ENCODE data around the gene BTBD6.

Gene BTBD6

DNA sequence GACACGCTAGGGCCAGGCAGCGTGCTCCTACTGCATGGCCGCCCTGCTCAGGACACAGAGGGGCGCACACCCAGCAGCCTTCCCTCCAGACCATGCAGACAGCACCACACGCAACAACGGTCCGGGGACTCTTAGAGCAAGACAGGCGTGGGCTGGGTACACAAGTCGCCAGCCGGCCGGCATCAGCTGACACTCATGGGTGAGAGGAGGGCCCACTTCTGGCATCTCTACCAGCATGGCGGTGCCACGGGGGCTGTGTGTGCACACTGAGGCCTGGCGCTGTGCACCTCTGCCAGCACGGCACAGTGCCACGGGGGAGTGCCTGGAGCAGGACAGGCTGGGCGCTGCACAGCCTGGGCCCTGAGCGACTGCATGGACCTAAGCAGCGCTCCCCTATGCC is 6.7 kb upstream of the BTBD6 start:
- no peak for ATAC-seq
- TF ChIP-seq TSHZ2 (CRISPR knock-in tag; IDR thresholded peaks at IDR 0.05) (no peak), CSDC2 (CRISPR knock-in tag; IDR thresholded peaks at IDR 0.05) (no peak), TCF4 (CRISPR knock-in tag; IDR thresholded peaks at IDR 0.05; ENCODE audit: borderline replicate concordance) (no peak), GLIS3 (CRISPR knock-in tag; IDR thresholded peaks at IDR 0.05) (no peak), CSRNP3 (CRISPR knock-in tag; IDR thresholded peaks at IDR 0.05) (no peak), RARB (CRISPR knock-in tag; IDR thresholded peaks at IDR 0.05) (no peak), ZNF70 (CRISPR knock-in tag; IDR thresholded peaks at IDR 0.05) (no peak), BACH2 (CRISPR knock-in tag; IDR thresholded peaks at IDR 0.05; ENCODE audit: borderline replicate concordance) (no peak), ZNF565 (CRISPR knock-in tag; conservative IDR thresholded peaks at IDR 0.05; ENCODE audit: low read depth) (no peak), PPARA (CRISPR knock-in tag; IDR thresholded peaks at IDR 0.05; ENCODE audit: borderline replicate concordance) (no peak), ZC3H10 (CRISPR knock-in tag; IDR thresholded peaks at IDR 0.05) (no peak)
- TF ChIP-seq, protein P1, sequence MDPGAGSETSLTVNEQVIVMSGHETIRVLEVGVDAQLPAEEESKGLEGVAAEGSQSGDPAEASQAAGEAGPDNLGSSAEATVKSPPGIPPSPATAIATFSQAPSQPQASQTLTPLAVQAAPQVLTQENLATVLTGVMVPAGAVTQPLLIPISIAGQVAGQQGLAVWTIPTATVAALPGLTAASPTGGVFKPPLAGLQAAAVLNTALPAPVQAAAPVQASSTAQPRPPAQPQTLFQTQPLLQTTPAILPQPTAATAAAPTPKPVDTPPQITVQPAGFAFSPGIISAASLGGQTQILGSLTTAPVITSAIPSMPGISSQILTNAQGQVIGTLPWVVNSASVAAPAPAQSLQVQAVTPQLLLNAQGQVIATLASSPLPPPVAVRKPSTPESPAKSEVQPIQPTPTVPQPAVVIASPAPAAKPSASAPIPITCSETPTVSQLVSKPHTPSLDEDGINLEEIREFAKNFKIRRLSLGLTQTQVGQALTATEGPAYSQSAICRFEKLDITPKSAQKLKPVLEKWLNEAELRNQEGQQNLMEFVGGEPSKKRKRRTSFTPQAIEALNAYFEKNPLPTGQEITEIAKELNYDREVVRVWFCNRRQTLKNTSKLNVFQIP (CRISPR knock-in tag; IDR thresholded peaks at IDR 0.05; ENCODE audit: borderline replicate concordance, low read depth): no peak
- TF ChIP-seq, protein P2, sequence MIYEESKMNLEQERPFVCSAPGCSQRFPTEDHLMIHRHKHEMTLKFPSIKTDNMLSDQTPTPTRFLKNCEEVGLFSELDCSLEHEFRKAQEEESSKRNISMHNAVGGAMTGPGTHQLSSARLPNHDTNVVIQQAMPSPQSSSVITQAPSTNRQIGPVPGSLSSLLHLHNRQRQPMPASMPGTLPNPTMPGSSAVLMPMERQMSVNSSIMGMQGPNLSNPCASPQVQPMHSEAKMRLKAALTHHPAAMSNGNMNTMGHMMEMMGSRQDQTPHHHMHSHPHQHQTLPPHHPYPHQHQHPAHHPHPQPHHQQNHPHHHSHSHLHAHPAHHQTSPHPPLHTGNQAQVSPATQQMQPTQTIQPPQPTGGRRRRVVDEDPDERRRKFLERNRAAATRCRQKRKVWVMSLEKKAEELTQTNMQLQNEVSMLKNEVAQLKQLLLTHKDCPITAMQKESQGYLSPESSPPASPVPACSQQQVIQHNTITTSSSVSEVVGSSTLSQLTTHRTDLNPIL (CRISPR knock-in tag; IDR thresholded peaks at IDR 0.05; ENCODE audit: low read depth): no peak
- TF ChIP-seq, protein P3, sequence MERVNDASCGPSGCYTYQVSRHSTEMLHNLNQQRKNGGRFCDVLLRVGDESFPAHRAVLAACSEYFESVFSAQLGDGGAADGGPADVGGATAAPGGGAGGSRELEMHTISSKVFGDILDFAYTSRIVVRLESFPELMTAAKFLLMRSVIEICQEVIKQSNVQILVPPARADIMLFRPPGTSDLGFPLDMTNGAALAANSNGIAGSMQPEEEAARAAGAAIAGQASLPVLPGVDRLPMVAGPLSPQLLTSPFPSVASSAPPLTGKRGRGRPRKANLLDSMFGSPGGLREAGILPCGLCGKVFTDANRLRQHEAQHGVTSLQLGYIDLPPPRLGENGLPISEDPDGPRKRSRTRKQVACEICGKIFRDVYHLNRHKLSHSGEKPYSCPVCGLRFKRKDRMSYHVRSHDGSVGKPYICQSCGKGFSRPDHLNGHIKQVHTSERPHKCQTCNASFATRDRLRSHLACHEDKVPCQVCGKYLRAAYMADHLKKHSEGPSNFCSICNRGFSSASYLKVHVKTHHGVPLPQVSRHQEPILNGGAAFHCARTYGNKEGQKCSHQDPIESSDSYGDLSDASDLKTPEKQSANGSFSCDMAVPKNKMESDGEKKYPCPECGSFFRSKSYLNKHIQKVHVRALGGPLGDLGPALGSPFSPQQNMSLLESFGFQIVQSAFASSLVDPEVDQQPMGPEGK (CRISPR knock-in tag; IDR thresholded peaks at IDR 0.05; ENCODE audit: borderline replicate concordance): no peak

- TF ChIP-seq GLIS3 (CRISPR knock-in tag; IDR thresholded peaks at IDR 0.05): no peak
- no peak for TF ChIP-seq ZNF70 (CRISPR knock-in tag; IDR thresholded peaks at IDR 0.05)
- no peak for TF ChIP-seq ISL1 (CRISPR knock-in tag; IDR thresholded peaks at IDR 0.05)
- TF ChIP-seq, protein P2 (CRISPR knock-in tag; IDR thresholded peaks at IDR 0.05; ENCODE audit: low read depth): no peak
- no peak for TF ChIP-seq ARNTL (CRISPR knock-in tag; IDR thresholded peaks at IDR 0.05; ENCODE audit: borderline replicate concordance, low read depth)
- TF ChIP-seq, protein P1 (CRISPR knock-in tag; IDR thresholded peaks at IDR 0.05; ENCODE audit: borderline replicate concordance, low read depth): no peak
- no peak for TF ChIP-seq ZNF8 (CRISPR knock-in tag; IDR thresholded peaks at IDR 0.05)
- no peak for TF ChIP-seq TOX (CRISPR knock-in tag; IDR thresholded peaks at IDR 0.05; ENCODE audit: borderline replicate concordance)
- ATAC-seq: no peak
Observed at GRCh38 chr14:105244334-105244733, 4.0 kb upstream of the BTBD6 start.
